ENCODE measurements around the gene TEDC1.

TEDC1 gene

GRCh38 chr14:105458010-105458409 is 33.0 kb upstream of the TEDC1 start:
- FAIRE-seq = no peak

GRCh38 chr14:105458571-105458970 is 32.5 kb upstream of the TEDC1 start:
- no peak for FAIRE-seq

- FAIRE-seq = no peak
Measured at GRCh38 chr14:105460116-105460515, 30.9 kb upstream of the TEDC1 start.

- no peak for FAIRE-seq
Measured at GRCh38 chr14:105460616-105461015, 30.4 kb upstream of the TEDC1 start.

- no peak for FAIRE-seq
Measured at GRCh38 chr14:105461903-105462302, 29.1 kb upstream of the TEDC1 start.

GRCh38 chr14:105464501-105464900 is 26.5 kb upstream of the TEDC1 start:
- no peak for FAIRE-seq

GRCh38 chr14:105465209-105466031 is 25.6 kb upstream of the TEDC1 start:
- no peak for FAIRE-seq

GRCh38 chr14:105466531-105467248 is 24.4 kb upstream of the TEDC1 start:
- no peak for FAIRE-seq

GRCh38 chr14:105467249-105467941 is 23.7 kb upstream of the TEDC1 start:
- no peak for FAIRE-seq

GRCh38 chr14:105467942-105468471 is 23.0 kb upstream of the TEDC1 start:
- FAIRE-seq = no peak

GRCh38 chr14:105468621-105469241 is 22.3 kb upstream of the TEDC1 start:
- FAIRE-seq = no peak

GRCh38 chr14:105469456-105470349 is 21.3 kb upstream of the TEDC1 start:
- no peak for FAIRE-seq

- peak; percentile 76 for FAIRE-seq
Measured at GRCh38 chr14:105470350-105471296, 20.4 kb upstream of the TEDC1 start.

GRCh38 chr14:105471297-105471821 is 19.7 kb upstream of the TEDC1 start:
- FAIRE-seq = no peak

GRCh38 chr14:105471823-105472485 is 19.1 kb upstream of the TEDC1 start:
- FAIRE-seq = no peak

- FAIRE-seq = no peak
Measured at GRCh38 chr14:105472486-105472991, 18.5 kb upstream of the TEDC1 start.

GRCh38 chr14:105473033-105473676 is 17.9 kb upstream of the TEDC1 start:
- no peak for FAIRE-seq

GRCh38 chr14:105473677-105474482 is 17.2 kb upstream of the TEDC1 start:
- FAIRE-seq = no peak
